NCI-H2196 (cell line): ENCODE measurements around the gene COL20A1.
A peak's percentile ranks its signal among the peaks of the same experiment; 100 is the strongest.

Source experiments
- DNase-seq: peaks from one replicate; lab custom pipeline; 2025; ENCODE audit not compliant: unreplicated experiment; lab: John Stamatoyannopoulos, UW

COL20A1 gene

DNA sequence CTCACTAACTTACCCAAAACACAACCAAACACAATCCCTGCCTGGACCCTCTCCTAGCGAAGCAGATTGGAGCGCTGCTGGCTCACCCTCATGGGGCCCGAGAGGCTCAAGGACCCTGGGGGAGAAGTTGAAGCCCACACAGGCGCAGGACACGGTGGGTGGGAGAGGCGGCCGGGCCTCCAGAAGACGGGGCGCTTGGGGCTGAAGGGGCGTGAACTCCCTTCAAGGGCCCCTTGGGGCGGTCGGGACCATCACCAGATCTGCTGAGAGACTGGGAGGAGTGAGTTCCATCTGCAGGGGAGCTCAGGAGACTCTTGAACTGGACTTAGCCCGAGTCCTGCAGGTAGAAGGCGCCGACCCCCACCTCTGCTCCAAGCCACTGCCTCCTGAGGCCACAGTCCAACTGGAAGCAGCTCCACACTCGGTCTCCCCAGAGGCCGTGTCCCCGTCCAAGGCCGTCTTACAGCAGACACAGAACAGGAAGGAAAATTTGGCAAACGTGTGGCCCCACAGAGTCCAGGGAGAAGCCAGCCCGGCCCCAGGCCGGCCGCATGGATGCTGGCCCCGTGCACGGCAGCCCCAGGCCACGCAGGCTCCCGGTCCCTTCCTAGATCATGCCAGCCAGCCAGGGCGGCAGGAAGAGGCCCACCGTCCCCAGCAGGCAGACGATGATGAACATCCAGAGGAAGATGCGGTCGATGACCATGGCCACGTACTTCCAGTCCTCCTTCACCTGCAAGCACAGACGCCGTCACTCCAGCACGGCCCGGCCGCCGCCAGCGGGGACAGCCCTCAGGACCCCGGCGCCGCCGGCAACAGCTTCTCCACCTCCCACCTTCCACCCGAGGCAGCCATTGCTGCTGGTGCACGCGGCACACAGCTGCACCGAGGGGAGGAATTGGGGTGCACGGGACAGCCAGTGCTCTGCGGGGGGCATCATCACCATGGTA lies 53.4 kb downstream of the COL20A1 start:
- no peak for DNase-seq

DNA sequence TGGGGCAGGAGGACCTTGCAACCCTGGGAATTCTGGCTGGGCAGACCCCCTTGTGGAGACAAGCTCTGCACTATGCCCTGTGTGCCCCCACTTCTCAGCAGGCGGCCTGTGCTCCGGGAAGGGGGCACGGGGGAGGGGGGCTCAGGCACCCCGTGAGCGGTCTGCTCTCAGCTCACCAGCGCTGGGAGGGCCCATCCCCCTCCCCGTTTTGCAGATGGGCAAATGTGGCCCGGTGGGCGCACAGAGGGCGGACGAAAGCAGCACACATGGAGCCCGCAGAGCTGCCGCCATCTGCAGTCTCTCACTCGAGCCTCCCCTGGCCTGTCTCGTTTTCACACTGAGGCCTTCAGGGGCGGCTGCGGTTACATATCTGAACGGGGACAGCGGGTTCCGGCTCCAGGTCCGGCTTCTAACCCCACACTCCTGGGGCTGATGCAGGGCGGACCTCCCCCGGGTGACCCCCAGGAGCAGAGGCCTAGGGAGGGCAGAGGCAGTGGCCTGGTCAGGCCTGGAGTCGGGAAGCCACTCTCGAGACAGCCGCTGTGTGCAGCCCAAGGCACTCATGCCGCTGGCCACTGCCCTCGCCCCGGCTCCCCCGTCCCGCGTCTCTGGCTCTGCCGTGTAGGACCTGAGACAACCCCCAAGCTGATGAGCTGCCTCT lies 54.2 kb downstream of the COL20A1 start:
- DNase-seq = no peak

DNA sequence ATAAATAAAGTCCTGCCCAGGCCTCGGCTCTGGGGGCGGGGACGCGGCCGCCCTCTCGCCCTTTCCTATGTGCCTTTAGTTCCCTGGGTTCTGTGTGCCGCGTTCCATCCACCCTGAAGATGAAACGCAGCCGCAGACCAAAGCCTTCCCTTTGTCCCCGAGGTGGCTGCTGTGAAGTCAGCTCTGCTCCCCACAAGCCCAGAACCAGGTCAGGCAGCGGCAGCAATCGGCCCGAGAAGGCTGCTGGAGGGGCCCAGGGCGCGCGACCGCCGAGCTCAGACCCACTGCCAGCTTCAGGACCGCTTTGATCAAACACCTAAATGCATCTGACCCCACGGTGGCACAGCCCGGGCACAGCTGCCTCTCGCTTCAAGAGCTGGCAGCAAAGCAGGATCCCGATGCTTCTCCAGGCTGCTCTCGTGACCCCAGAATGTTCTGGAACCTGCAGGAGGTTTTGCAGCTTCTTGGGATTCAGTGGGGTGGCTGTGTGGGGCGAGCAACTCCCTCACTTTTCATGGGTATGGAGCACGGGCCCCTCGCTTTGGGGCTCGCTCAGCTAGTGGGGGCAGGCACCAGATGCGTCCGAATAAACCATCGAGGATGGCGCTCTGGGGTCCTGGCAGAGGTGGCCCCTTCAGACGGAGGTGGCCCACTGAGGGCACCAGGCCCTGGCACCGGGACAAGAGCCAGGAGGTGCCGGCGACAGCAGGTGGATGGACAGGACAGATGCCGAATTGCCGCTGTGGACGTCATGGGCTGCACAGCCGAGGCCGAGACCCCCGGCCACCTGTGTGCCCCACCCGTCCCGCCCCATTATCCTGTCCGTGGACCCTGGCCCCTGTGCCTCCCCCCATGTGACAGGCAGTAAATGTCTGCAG lies 55.2 kb downstream of the COL20A1 start:
- no peak for DNase-seq

DNA sequence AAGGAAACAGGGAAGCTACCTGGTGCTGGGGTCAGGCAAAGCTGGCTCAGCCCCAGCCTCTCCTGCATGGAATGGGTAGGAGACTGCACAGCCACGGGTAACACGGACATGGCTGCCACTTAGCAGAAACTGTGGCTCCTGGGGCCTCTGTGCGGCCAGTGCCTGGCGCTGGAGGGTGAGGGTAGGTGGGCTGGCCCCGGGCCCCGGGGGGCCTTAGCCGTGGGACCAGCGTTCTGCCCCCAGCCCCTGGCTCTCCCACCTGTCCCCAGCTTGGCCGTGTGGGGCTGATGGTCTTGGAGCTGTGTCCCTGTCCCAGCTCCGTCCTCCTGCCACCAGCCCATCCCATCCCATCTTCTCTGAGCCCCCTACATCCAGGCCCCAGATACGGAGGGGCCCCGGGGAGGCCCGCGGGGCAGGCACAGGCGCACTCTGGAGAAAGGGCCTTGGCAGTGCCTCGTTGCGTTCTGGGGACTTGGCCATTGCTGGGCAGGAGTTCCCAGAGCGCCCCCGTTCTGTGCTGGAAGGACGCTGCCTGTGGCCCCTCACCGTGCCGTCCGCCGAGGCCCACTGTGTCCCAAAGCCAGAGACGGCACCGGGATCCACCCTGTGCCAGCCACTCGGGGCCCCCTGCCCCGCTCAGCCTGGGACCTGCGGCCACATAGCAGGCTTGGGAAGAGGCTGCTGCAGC lies 56.0 kb downstream of the COL20A1 start:
- no peak for DNase-seq

DNA sequence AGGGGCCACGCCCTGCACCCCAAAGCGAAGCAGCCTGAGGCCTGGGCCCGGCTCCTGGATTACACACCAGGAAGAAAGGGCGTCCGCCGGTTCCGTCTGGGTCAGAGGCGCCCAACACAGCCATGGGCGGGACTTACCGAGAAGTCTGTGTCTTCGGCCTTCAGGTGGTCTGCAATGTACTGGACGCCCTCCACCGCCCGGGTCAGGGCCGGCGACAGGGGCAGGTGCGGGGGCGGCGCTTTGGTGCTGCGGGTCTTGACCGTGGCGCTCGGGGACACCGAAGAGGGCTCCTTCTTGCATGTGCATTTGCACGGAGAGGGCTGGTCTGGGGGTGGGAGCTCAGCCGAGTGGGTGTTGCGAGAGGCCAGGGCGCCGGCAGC lies 56.5 kb downstream of the COL20A1 start:
- no peak for DNase-seq

DNA sequence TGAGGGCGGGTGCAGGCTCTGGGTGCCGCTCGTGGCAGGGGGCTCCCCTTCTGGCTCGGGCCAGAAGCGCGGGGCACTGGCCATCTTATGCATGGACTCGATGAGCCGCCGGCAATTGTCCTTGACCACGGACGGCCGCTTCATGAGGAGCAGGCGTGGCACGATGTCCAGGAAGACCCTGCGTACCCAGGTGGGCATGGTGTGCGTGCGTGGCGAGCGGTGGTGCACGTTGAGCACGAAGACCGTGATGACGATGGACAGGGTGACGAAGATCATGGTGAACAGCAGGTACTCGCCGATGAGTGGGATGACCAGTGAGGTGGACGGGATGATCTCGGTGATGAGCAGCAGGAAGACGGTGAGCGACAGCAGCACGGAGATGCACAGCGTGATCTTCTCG lies 57.2 kb downstream of the COL20A1 start:
- no peak for DNase-seq

DNA sequence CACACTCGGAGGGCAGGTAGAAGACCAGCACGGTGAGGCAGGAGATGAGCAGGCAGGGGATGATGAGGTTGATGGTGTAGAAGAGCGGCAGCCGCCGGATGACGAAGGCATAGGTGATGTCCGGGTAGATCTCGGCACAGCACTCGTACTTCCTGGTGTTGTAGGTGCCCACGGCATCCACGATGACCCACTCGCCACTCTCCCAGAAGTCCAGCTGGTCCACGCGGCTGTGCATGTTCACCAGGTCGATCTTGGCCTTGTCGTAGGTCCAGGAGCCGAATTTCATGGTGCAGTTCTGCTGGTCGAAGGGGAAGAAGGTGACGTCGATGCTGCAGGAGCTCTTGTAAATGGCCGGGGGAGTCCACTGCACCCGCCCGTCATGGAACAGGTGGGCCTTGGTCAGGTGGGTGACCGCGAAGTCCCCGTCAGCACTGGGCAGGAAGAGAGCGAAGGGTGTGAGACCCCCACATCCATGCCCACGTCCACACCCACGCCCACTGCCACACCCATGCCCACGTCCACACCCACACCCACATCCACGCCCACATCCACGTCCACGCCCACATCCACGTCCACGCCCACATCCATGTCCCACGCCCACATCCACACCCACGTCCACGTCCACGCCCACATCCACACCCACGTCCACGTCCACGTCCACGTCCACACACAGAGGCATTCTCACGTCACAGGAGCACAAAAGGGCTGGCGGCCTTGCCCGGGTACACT lies 57.8 kb downstream of the COL20A1 start:
- no peak for DNase-seq

DNA sequence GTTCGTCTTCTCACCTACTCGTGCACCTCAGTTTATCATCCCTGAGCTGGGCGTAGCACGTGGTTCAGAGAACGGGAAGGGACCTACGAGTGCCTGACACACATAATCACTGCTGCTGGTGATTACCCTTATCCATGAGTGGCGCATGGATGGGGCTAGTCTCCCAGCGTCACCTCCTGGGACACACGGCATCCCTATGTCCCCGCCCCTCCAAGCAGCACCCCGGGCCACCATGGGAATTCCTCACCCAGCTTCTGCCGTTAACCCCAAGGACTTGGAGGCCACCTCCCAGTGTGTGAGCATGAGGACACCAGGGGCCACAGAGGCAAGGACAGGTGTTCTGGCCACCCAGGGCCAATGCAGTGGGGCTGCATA lies 58.3 kb downstream of the COL20A1 start:
- DNase-seq = no peak

DNA sequence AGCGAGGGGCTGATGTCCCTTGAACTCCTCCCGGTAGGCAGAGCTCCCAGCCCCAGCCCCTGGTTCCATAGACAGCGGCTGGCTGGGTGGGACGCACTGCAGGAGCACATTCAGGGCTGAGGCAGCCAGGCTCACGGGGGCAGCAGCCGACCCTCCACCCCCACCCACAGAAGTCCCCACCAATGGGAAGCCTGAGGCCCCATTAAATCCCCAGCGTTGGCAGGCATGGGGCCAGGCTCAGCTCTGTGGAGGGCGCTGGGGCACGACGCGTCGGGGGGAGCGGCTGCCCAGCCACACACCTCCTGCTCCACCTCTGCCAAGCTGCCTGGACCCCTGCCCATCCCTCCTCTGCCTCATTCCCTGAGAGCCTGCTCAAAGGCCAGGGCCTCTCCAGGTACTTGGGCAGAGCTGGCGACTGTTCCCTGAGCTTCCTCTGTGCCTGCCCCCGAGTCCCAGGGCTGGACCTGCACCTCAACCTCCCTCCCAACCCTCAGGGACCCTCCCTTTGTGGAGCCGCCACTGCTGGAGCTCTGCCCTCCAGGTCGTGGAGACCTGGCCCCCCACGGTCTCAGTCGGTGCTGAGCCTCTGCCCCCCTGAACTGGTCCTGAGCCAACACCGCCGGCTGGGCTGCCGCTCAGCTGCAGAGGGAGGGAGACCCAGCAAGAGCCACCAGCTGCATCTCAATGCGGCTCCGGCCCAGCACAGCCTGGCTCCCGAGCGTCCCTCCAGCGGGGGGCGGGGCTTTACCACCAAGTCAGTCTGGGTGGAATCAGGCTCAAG lies 59.0 kb downstream of the COL20A1 start:
- DNase-seq = peak; percentile 66

DNA sequence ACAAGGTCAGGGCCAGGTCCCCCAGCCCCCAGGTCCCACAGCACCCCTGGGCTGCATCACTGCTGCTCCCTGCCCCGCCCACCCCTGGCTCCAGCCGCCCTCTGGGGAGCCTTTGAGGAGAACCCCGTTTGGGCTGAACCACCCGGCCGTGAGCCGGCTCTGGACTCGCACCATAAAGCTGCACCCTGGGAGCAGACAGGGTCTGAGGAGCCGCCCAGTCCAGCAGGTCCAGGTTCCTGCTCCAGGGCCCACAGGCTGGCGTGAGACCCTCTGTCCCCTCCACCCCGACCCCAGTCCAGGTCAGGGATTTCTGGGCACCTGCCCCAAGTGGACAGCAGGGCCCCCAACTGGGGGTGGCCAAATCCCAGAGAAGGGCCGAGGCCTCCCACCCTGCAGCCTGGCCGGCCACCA lies 59.8 kb downstream of the COL20A1 start:
- DNase-seq = no peak

DNA sequence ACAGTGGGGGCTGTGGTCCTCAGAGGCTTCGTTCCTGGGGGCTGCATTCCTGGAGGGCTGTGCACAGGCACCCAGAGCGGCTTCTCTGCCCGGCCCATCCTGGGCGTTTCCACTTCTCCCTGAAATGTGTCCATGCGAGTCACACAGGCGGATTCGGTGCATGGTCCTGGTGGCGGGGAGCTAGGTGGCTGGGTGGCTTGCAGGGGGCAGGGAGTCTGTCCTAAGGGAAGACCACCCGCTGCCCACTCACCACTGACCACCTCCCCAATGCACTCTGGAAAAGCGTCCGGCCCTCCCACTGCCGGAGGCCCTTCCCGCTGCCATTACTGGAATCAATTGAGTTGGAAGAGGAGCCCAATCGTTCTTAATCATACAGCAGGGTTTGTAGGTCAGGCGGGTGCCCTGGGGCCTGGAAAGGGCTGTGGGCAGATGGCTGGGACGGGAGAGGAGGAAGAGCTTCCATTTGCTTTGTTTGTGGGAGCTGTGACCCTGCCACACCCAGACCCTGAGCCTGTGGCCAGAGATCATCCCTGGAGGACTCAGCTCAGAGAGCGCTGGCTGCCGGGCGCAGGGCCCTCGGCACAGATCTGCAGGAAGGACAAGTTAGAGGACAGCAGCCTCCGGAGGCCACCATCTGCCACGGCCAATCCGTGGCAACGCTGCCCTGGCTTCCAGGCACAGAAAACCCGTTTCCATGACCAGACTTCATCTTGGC lies 61.8 kb downstream of the COL20A1 start:
- DNase-seq = no peak

DNA sequence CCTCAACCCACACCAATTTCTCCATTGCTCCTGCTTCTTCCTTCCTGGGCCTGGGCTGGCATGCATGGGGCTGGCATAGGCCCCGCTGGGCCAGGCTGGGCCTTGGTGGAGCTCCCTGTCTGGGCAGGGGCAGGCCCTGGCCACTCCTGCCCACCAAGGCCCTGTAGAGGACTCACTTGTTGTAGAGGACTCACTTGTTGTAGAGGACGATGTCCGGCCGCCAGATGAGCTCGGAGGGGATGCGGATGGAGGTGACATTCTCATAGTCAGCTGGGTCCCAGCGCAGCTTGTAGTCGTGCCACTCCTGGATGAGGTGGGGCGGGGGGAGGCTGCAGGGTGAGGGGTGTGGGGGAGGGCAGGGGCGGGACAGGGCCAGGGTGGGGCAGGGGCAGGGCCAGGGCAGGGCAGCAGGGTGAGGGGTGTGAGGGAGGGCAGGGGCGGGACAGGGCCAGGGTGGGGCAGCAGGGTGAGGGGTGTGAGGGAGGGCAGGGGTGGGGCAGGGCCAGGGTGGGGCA lies 62.9 kb downstream of the COL20A1 start:
- DNase-seq = no peak

DNA sequence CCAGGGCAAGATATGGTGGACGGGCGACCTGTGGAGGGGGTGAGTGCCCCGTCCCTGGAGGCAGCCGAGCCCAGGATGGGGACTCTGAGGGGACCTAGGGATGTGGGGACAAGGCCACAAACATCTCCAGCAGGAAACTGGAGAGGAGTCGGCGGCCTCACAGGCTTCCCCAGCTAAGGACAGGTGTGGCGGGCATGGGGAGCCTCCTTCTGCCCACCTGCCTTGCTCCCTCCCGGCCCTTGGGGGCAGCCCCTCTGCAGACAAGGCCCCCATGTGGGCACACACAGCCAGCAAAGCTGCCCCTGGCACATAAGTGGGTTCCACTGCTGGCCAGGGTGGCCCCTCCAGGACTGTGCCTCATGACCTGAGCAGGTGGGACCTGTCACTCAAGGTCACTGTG lies 63.5 kb downstream of the COL20A1 start:
- no peak for DNase-seq

DNA sequence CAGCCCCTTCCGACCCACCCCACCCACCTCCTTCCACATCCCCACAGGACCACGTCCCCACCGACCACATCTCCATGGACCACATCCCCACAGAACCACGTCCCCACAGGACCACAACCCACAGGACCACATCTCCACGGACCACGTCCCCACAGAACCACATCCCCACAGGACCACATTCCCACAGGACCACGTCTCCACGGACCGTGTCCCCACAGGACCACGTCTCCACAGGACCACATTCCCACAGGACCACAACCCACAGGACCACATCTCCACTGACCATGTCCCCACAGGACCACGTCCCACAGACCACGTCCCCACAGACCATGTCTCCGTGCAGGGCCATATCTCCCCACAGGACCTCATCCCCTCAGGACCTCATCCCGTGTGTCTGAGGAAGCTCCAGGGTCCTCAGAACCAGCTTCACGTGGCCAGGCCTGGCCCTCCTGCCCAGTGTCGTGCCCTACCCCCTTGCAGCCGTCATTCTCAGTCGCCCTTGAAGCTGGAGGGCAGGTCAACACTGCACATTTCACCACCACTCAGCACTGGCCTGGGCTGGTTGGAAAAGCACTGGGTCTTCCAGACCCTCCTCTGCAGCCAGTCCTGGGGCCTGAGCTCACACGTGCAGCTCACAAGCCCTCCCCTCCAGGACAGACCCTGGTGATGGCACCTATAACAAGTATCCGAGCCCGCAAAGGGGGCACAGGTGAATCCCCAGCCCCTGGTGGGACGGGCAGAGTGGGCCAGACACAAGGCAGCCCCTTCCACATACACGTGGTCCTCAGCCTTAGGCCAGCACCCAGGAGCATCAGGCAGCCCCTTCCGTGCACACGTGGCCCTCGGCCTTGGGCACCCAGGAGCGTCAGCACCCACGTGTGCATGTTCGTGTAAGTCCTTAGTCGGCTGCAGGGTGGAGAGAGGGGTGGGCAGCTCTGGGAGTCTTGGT lies 64.2 kb downstream of the COL20A1 start:
- DNase-seq = no peak

DNA sequence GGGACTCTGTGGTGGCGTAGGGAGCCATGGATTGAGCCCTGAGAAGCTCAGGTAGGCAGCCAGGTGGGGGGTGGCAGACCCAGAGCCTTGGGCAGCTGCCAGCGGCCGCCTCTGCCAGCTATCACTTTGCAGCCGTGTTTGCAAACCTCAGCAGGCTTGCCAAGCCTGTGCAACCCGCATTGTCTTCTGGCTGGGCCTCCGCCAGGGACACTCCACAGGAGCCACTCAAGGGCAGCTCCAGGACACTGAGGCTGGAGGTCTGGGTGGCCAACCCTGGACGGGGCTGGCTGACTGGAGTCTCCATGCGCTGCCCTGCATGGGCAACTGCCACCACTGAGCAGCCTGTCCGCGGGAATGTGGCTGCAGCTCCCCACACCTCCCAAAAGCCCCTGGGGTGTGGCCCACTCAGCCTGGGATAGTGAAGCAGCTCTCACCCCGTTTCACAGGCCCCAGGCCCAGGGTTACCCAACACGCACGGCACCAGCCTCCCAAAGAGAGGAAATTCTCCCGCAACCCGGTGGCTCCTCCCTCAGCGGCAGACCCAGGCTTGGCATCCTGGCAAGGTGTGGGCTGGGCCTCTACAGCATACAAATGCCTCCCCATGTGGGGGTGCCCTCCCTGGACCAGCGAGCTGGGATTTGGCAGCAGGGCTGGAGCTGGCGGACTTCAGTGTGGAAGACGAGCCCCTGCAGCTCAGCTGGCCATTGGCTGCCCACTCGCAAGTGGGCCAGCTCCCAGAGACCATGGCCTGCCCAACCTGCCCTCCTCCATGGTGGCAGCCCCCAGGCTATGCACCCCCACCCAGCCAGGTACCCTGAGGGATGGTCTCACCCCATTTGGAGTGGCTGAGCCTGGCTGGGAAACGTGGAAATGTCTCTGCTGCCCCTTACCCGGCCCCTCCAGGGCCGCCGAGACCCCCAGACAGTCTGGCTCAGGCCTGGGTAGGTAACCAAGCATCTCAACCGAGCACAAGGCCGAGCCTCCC lies 65.2 kb downstream of the COL20A1 start:
- DNase-seq = peak; percentile 95

DNA sequence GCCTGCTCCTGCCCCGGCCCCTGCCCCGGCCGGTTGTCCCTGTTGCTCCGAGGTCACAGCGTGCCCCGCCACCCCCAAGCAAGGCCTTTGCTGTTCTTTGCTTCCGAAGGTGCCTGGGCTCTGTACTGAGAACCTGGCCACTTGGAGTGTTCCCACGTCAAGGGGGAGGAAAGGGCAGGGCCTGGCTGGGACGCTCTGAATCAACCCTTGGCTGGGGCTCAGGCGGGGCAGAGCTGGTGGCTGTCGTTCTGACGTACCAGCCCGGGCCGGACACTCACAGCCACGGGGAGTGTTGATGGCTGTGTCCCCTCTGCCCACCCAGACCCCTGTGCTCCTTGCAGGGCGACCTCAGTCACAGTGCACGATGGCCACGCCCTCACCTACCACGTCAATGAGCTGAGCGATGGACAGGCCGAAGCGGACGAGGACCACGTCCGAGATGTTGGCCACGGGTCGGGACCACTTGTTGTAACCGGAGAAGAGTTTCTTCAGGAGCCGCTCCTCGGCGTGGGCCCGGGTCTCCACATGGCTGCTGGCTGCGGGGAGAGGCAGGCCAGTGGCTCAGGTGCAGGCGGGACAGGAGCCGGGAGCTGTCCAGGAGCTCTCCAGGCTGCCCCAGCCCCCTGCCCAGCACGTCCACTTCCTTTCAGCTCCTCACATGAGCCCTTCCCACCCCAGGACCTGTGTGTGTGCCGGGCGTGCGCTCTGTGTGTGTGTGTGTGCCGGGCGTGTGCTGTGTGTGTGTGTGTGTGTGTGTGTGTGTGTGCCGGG lies 66.4 kb downstream of the COL20A1 start:
- no peak for DNase-seq
